NCI-H2171 treated with DMSO at 0.1 percent for 48 hours (cell line): ENCODE results near the gene VPS35L.

Experiments
- DNase-seq: peaks from one replicate; lab custom pipeline; 2025; lab: John Stamatoyannopoulos, UW

The VPS35L gene

GRCh38 chr16:19691161-19691711 is 135.7 kb downstream of the VPS35L start:
- no peak for DNase-seq

DNA sequence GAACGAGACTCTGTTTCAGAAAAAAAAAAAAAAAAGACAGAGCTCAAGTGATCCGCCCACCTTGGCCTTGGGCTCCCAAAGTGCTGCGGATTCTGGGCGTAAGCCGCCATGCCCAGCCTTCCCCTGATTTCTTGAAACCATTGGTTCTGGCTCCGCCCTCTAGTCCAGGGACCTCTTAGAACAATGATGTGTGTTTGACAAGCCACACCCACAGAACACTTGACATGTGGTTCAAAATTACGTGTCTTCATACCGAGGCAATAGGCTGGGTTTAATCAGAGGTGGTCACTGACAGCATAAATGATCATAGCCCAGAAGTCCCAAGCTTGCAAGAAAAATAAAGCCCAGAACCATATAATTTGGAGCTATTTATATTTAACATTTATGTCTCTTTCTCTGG is 139.5 kb downstream of the VPS35L start:
- DNase-seq: no peak

- peak; percentile 67 for DNase-seq
Observed at GRCh38 chr16:19696328-19696727, 140.8 kb downstream of the VPS35L start.

DNA sequence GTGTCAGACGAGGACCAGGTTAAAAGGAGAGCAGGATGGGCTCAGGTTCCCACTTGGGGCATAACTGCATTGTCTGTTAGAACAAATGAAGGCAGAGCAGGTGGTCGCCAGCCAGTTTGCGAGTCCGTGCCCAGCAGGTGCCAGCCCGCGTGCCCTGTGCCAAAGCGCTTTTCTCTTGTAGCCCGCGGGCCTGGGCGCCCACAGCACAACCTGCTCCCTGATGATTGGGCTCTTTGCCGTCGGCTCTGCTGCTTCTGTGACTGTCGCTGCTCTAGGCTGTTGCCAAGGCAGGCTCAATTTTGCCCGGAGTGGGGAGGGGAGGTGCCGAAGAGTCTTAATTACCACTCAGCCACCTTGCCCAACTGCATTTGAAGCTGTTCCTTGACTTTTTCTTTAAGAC is 141.5 kb downstream of the VPS35L start:
- DNase-seq: peak; percentile 49

DNA sequence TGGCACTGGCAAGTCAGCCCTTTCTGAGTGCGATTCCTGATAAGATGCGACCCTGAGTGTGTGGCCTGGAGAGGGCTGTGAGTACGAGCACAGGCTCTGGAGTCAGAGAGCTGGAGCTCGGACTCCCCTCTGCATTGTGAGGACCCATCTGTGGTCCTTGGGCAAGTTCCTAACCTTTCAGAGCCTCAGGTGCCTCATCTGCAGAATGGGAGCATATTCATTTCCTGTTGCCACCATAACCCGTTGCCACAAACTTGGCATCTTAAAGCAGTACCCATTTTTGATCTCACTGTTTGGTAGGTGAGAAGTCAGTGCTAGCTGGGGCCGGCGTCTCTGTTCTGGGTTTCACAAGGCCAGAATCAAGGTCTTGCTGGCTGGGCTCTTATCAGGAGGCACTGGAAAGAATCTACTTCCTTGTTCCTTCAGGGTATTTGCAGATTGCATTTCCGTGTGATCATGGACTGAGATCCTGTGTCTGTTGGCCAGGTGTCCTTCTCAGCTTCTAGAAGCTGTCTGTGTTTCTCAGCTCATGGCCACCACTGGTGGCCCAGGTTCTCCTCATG is 142.3 kb downstream of the VPS35L start:
- DNase-seq: no peak

DNA sequence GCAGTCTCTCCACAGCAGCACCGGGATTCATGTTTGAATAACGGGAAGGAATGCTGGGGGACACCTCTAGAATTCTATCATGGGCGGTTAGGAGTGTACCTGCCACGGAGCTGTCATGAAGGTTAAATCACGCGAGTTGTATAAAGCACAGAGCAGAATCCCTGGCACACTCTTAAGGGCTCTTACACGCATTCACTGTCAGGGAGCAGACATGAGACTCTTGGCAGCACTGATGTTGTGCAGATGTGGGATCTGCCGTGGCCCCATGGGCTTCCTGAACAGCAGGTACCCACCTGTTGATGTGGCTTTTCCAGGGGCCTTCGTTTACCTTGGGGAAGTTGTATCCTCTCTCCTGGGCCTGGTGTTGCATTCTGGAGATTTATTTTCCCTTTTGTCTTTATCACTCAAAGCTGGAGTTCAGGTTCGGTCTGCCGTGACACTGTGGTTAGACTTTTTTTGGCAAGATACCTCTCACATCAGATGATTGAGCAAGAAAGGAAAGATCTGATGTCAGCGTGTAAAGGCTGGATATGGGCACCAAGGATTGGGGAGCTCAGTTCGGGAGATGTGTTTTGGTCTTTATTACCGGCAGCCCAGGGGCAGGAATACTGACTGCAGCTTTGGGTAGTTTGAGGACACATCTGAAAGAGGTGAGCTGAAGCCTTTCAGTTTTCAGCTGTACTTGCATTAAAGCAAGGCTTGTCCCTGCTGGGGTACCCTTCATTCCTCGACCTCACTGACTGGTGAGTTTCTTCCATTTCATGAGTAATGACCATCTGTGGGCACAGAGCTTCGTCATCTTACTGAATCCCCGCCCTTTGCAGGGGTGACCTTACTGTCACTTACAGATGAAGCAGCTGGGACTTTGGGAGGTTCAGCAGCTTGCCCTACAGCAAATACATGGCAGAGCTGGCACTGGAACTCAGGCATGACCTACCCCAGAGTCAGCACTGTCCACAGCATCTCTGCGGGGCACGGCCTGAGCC is 143.3 kb downstream of the VPS35L start:
- no peak for DNase-seq

- no peak for DNase-seq
Observed at GRCh38 chr16:19699472-19699871, 144.0 kb downstream of the VPS35L start.

- no peak for DNase-seq
Observed at GRCh38 chr16:19700319-19700781, 144.8 kb downstream of the VPS35L start.

GRCh38 chr16:19701091-19701490 is 145.6 kb downstream of the VPS35L start:
- no peak for DNase-seq

GRCh38 chr16:19703172-19703889 is 147.8 kb downstream of the VPS35L start:
- no peak for DNase-seq

DNA sequence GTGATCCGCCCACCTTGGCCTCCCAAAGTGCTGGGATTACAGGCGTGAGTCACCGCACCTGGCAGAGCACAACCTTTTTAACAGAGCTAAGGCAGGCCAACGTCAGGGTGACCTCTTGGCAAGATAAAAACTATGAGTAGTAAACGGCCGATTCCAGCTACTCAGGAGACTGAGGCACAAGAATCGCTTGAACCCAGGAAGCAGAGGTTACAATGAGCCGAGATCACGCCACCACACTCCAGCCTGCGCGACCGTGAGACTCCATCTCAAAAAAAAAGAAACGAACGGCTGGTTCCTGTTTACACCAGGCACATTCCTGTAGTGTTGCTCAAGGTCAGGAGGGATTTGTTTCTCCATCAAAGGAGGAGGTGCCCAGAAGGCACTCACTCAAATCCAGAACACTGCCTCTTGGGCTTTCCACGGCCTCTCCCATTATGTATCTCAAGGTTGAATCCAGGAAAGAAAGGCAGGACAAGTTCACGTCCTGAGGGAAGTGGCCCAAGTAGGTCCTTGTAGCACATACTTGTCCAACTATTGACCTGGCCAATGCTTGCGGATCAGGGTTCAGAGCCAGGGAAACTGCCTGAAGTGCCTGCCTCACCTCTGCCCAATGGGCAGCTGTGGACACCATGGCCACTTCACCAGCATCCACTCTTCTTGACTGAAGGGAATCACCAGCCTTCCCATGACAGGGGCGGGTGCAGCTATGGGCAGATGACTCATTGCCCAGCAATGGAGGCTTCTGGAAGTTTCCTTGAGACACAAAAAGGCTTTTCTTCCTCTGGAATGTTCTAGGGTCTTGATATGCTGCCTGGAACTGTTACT is 149.0 kb downstream of the VPS35L start:
- no peak for DNase-seq

GRCh38 chr16:19705146-19705501 is 149.6 kb downstream of the VPS35L start:
- DNase-seq: no peak

GRCh38 chr16:19705843-19706242 is 150.3 kb downstream of the VPS35L start:
- DNase-seq: no peak

DNA sequence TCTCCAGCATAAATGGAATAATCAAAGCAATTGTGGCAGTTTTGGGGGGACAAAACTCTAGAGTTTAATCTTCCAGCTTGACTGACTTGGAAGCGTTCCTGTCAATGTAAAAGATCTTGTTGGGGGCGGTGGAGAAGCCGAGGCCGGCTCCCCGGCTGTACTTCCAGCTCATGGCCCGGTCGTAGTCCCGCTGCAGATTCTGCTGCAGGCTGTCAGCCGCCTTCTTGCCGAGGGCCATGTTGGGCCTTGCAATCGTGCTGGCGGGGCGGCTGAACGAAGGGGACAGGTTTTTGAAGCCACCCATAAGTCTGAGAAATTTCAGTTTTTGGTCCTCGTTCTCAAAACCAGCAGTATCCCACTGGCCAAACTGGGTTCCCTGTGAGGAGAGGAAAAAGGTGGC is 151.3 kb downstream of the VPS35L start:
- DNase-seq: no peak

DNA sequence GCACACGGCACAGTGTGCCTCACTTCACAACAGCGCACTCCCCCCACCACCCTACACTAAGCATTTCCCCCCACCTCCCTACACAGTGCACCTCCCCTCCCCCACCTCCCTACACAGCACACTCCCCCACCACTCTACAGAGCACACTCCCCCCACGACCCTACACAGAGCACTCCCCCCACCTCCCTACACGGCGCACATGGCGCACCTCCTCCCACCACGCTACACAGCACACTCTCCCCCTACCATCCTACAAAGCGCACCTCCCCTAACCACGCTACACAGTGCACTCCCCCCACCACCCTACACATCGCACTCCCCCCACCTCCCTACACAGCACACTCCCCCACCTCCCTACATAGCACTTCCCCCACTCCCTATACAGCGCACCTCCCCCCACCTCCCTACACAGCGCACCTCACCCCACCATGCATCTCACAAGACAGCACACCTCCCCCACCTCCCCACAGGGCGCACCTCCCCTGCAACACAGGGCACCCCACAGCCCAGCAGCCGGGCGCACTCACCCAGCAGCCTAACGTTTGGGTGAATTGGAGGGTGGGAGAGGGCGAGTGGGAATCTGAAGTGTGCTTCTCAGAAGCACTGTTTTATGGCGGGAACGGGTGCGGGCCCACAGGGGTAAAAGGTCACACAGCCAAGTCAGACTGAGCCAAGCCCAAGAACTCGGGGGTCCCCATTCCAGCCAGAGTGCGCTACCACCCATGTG is 152.2 kb downstream of the VPS35L start:
- DNase-seq: no peak

DNA sequence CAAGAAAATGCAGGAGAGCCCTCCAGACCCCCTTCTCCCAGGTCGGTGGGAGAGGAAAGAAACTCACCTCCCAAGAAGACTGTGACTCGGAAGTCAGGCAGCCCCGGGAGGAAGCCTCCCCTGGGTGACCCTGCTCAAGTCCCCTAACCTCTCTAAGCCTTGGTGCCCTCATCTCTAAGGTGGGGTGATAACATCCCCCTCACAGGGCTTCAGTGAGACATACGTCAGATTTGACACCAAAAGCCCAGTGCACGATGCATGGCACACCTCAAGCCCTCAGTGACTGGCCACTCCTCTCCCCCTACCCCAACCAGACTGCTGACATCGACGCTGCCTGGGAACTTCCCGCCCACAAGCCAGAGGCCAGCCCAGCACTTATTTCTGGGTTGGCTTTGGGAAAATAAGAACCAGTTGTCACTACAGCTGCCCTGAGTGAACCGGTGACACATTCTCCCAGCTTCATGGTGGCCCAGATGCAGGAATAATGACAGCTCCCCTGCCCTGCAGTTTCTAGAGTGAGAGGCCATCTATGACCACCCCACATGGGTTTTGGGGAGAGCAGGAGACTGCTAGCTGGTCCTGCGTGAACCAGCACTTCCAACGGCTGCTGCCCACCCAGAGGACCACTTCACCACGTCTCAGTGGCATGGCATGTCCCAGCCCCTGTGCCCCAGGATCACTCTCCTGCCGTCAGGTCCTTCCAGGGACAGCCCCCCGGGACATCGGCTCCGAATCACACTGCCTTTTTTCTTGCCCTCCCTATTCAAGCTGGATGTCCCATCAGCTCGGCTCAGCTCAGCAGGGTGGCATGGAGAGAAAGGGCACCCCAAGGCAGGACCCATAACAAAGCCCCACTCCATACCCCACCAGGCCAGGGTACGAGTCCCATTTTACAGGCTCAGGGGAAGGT is 153.0 kb downstream of the VPS35L start:
- no peak for DNase-seq

- DNase-seq: no peak
Observed at GRCh38 chr16:19709381-19710136, 154.1 kb downstream of the VPS35L start.

- no peak for DNase-seq
Observed at GRCh38 chr16:19710191-19710908, 154.8 kb downstream of the VPS35L start.
